MM.1S (cell line): ENCODE results near the gene OR2F1.

Source experiments
- EZH2 ChIP-seq: fragments of 300-600 bp; sonication (generic); optimal IDR thresholded peaks from 2 replicates; pipeline ENCODE3; 2017; ENCODE audit warnings: low read depth, mild to moderate bottlenecking, antibody characterized with exemption, low read length, mixed read lengths
- EZH2phosphoT487 ChIP-seq: fragments of 300-600 bp; sonication (generic); IDR thresholded peaks from 2 replicates; pipeline ENCODE4 v1.6.1; 2018; ENCODE audit warnings: antibody characterized with exemption, low read length
- TF ChIP-seq, protein P1 (sequence below): fragments of 300-600 bp; sonication (generic); IDR thresholded peaks from 2 replicates; pipeline ENCODE4 v1.5.1; 2016; ENCODE audit warnings: antibody characterized with exemption, low read length, mixed read lengths

DNA sequence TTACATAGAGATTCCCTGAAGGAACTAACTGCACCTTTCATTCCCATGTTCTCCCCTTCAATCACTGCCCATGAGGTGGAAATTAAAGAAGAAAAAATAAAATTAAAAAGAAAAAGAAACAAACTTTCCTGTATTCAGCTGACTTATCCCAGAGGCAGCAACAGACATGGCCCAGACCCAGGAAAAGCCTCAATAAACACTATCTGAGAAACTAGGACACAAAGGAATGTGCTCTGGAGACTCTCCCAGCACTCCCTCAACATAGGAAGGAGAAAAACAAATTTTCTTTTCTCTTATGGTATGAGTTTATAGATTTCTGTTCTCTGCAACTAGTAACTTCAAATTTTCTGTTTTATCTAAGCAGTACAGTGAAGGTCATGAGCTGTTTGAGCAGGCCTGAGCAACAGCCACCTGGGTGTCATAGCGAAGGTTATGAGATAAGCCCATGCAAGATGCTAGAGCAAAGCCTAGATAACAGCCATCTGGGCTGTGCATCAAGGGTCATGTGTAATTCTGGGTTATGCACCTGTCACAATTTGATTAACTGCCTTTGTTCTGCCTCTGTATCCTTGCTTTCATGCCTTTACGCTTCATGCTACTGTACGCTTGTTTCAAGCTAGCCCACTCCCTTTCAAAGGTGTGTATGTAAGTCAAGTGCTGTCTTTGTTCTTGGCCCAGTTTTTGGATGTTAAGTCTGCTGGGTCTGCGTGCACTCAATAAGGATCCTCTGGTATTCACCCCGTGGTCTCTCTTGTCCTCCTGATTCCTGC is 34.5 kb downstream of the OR2F1 start:
- TF ChIP-seq, protein P1, sequence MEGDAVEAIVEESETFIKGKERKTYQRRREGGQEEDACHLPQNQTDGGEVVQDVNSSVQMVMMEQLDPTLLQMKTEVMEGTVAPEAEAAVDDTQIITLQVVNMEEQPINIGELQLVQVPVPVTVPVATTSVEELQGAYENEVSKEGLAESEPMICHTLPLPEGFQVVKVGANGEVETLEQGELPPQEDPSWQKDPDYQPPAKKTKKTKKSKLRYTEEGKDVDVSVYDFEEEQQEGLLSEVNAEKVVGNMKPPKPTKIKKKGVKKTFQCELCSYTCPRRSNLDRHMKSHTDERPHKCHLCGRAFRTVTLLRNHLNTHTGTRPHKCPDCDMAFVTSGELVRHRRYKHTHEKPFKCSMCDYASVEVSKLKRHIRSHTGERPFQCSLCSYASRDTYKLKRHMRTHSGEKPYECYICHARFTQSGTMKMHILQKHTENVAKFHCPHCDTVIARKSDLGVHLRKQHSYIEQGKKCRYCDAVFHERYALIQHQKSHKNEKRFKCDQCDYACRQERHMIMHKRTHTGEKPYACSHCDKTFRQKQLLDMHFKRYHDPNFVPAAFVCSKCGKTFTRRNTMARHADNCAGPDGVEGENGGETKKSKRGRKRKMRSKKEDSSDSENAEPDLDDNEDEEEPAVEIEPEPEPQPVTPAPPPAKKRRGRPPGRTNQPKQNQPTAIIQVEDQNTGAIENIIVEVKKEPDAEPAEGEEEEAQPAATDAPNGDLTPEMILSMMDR: no peak
- TF ChIP-seq EZH2 (no peak), EZH2phosphoT487 (no peak)
